ENCODE data around the gene BMPR1B.

Gene BMPR1B

DNA sequence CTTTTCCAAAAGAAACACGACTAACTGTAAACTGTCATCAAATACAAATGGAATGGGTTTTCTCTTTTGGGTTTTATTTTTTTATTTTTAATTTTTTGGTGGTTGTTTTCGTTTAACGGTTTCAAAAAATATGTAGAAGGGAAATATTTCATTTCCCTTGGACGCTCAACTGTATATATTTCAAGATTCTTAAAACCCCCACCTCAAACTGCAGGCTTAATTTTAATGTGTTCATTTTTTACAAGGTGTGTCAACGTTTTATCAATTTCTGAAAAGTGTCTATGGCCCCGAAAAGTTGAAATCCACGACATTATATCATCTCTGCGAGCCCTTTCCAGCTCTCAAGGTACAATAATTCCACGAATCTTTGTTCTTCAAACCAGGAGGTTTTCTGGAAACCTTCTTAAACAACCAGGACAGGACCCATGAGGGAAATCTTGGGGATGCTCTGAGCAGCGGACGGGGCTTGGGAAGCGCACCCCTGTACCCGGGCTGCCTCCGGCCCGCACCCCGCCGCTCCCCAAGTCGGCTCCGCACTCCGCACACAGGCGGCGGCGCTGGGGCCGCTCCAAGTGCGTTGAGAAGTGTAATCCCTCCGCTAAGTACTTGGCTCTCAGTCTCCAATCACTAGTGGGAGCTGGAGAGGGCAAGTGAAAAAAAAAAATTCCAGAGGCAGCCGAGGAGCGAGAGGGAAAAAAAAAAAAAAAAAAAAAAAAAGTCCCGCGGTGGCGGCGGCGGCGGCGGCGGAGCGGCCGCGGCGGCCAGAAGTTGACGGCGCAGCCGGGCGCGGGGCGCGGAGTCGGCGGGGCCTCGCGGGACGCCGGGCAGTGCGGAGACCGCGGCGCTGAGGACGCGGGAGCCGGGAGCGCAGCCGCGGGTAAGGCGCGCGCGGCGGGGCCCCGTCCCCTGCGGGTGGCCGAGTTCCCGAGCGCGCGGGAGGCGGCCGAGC lies at the start of gene BMPR1B:
Gene BMPR1B (plus strand): TSS at position 764 of the 949 bp plus-strand sequence. CDS start 346,470 bp downstream, outside the sequence.
- no peak for DNase-seq (ENCODE audit: low read depth in 2 of 2)

DNA sequence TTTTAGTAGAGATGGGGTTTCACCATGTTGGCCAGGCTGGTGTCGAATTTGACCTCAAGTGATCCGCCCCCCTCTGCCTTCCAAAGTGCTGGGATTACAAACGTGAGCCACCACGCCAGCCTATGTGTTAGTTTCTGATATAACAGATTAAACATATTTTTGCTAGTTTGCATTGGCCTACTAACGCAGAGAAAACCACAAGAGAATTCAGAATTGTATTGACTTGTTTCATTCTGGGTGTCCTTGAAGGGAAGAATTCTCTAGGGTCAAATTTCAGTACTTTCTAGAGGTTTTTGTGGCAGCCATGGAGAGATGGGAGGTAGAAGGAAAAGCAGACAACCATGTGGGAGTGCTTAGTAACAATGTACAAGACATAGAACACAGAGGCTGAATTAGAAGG lies 46.1 kb upstream of the BMPR1B start:
- DNase-seq (ENCODE audit: low read depth in 2 of 2): no peak

DNA sequence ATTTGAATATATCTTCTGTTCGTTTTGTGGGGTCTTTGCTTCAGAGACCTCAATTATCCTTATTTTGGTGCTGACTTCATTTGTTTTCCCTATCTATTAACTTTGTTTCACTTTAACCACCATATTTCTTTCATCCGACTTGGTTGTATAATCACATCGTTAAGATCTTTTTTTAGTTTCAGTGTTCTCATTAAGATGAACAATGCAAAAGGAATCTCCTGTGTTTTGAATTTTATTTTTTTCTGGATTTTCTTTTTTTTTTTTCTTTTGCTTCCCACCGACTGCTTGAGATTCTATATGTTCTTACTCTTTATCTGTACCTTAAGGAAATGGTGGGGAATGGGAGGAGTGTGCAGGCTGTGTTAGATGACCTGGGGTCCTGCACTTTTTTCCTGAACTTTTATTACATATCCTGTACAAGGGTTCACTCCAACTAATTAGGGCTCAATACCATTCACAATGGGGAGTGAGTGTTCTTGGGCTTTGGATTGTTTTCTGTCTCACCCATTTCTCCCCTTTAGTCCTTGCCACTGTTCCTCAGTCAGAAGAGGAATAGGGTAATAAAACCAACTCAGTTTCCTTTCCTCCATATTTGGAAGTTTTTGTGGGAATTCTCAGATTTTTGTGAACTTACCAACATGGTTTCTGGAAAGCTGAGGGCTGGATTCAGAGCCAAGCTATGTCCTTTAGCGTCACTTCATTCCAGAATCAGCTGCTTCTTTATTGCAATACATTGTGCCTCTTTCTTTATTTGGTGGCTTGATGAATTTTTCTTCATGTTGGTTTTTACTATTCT lies 43.2 kb upstream of the BMPR1B start:
- no peak for DNase-seq (ENCODE audit: low read depth in 2 of 2)

DNA sequence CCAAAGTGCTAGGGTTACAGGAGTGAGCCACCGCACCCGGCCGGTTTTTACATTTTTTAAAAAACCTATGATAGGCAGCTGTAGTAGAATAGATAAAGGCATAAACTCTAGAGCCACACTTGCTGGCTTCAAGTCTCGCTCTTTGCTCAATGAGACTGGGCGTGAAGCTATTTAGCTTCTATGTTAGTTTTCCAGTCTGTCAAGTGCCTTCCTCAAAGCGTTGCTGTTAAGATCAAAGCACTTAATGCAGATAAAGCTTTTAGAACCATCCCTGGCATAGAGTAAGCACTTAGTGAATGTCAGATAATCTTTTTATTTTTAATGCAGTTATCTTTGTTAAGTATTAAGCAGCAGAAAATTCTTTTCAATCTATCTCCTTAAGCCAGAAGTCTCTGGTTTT lies 42.0 kb upstream of the BMPR1B start:
- no peak for DNase-seq (ENCODE audit: low read depth in 2 of 2)

GRCh38 chr4:94721310-94721709 lies 36.4 kb upstream of the BMPR1B start:
- no peak for DNase-seq (ENCODE audit: low read depth in 2 of 2)

DNA sequence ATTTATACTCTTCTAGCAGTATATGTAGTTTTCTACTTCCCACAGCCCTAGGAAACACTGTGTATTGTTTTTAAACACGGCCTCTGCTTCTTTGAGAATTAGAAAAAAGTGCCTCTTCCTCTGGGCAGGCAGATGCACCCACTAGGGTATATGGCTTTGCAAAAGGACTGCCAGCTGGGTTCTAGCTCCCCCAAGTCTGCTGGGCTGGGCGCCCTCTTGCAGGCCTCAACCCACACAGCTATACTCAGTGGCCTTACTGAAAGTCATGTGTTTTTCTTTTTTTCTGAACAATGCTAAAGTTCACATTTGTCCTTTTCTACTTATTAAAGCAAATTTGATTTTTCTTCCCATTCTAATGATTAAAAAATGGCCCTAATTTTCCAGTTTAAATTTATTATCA lies 35.5 kb upstream of the BMPR1B start:
- no peak for DNase-seq (ENCODE audit: low read depth in 2 of 2)

DNA sequence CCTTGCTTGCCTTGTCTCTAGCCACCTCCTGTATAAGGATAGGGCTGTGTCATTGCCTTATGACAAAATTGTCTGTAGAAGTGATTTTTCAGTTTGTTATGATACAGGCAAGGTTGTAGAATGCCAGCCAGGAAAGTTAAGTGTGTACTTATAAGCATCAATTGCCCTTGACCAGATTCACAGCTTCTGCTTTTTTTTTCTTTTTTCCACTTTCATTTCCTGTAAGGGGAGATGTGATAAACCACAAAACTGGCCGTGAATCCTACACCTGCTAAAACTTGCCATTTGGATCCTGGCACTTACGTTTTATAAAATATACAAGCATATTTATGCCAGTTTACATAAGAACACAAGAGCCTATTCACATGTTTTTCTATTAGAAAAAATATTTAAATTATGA lies 35.0 kb upstream of the BMPR1B start:
- DNase-seq (ENCODE audit: low read depth in 2 of 2): no peak

GRCh38 chr4:94724016-94724790 lies 33.6 kb upstream of the BMPR1B start:
- DNase-seq (ENCODE audit: low read depth in 2 of 2): no peak

GRCh38 chr4:94726524-94727123 lies 31.1 kb upstream of the BMPR1B start:
- DNase-seq (ENCODE audit: low read depth in 2 of 2): no peak

GRCh38 chr4:94728056-94728766 lies 29.5 kb upstream of the BMPR1B start:
- DNase-seq (ENCODE audit: low read depth in 2 of 2): no peak

GRCh38 chr4:94732358-94732698 lies 25.4 kb upstream of the BMPR1B start:
- DNase-seq (ENCODE audit: low read depth in 2 of 2): no peak

GRCh38 chr4:94739741-94740140 lies 18.0 kb upstream of the BMPR1B start:
- DNase-seq (ENCODE audit: low read depth in 2 of 2): no peak

DNA sequence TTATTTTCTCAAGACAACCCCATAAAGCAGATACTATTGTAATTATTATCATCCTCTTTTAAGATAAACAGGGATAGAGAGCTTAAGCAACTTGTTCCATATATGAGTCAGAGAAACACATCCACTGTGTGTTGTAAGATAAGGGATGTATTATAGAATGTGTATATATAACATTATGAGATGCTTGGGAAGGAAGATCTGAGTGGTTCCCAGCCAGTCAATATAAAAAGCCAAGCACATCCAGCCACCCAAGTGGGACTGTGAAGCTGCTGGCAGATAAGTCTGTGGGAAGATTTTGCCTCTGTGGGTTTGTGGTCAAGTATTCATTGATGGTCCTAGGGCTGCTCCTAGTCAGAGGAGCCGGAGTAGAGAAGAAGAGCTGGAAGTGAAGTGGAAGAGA lies 16.5 kb upstream of the BMPR1B start:
- DNase-seq (ENCODE audit: low read depth in 2 of 2): no peak

DNA sequence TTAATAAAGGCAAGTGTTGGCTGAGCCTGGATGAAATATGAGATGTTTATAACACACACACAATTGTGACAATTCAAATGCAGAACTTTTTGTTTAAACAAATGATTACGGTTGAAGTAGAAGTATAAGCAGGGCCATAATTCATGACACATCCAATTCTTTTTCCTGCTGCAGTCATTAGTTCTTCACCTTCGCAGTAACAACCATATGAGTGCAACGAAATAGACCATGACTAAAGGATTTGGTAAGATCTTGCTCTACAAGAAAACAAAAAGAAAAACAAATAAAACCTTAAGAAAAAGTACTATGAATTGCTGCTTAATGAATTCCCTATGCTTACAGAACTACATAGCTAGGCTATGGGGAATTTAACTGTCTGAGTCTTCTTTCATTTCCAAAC lies 13.9 kb upstream of the BMPR1B start:
- no peak for DNase-seq (ENCODE audit: low read depth in 2 of 2)

- no peak for DNase-seq (ENCODE audit: low read depth in 2 of 2)
Measured at GRCh38 chr4:94744850-94745249, 12.9 kb upstream of the BMPR1B start.

DNA sequence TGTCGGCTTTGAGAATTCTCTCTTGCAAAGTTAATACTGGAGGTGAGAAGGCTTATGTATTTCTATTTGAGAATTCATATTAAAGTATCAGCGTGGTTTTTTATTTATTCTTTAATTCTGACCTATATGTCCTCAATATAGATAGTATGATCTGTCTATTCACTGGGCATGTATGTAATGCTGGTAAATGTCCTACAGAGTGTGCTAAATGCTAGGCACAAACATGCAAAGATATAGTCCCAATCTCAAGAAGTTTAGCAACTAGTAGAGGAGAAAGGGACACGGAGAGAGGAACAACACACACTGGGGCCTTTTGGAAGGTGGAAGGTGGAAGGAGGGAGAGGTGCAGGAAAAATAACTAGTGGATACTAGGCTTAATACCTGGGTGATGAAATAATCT lies 11.0 kb upstream of the BMPR1B start:
- DNase-seq (ENCODE audit: low read depth in 2 of 2): no peak

- no peak for DNase-seq (ENCODE audit: low read depth in 2 of 2)
Measured at GRCh38 chr4:94758141-94758699, 465 bp downstream of the BMPR1B start.

DNA sequence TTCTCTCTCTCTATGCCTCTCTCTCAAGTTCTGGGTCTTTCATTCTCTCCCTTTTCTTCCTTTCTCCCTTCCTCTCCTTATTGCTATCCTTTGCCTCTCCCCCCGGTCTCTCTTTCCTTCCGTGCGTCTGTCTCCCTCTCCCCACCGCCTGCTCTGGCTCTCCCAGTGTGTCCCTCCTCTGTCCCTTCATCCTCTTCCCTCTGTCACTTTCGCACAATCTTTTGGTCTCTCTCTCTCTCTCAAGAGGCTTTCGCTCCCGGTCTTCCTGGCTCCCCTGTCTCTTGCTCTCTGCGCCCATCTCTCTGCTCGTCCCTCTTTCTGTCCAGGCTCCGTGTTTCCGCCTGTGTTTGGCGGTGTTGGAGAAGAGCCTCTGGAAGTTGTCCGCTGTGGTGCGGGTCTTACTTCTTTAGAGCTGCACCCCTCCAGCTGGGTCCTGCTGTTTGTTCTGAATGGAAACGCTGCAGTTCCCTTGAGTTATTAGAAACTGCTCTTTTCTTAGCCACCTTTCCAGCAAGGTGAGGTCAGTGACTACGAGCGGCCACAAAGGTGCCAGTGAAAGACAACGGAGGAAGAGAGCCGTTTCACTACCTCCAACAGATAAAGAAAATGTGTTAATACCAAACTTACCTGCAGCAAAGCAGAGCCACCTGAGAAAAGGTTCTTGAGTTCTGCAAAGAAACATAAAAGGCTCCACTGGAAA lies 1.1 kb downstream of the BMPR1B start:
- DNase-seq (ENCODE audit: low read depth in 2 of 2): no peak

GRCh38 chr4:94759767-94760211 lies 2.0 kb downstream of the BMPR1B start:
- no peak for DNase-seq (ENCODE audit: low read depth in 2 of 2)

- no peak for DNase-seq (ENCODE audit: low read depth in 2 of 2)
Measured at GRCh38 chr4:94762326-94762725, 4.6 kb downstream of the BMPR1B start.

Data from stimulated activated CD8-positive, alpha-beta memory T cell treated with anti-CD3 and anti-CD28 coated beads, Interleukin-15, amount 100 ng/mL, for 4 hours (primary cell).